ENCODE data around the gene RBM33. TPM values are rescaled to one million over a fixed set of nuclear protein-coding genes. Genes with fewer than 3 reads are reported as not detected.

Gene RBM33
- total RNA-seq, 3 donors from 2014 or later: 63.3 to 70.5 (median 66.4) TPM

DNA sequence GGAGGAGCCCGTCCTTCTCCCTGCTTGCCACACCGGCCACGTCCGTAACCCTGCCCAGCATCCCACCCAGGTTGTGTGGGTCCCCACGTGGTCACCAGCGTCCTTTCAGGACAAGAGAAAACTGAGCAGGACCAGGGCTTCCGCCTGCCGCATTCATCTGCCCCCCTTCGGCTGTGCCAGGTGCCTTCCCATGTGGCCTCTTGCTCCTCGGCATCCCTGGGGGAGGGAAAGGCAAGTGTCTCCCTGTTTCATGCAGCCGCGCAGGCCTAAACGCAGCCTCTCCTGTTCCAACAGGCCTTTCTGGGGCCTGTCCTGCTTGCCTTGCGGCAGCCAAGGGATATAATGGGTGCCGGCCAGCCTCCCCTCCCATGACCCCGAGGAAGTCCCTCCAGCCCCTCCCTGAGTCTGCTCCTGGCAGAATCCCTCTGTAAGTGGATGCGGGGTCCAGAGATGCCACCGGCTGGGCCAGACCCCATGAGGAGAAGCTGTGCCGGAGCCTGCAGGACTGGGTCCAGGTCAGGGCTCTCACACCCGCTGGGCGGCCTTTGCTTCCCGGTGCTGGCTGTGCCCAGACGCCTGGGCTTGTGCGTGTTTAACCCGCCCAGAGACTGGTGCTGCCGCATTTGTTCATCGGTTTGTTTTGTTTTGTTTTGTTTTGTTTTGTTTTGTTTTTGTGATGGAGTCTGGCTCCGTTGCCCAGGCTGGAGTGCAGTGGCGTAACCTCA lies 144.7 kb downstream of the RBM33 start:
- ATAC-seq (no peak), DNase-seq (no peak)
- H3K4me3 Mint-ChIP-seq: no peak overlapping the region
- H3K4me1 Mint-ChIP-seq (ENCODE audit: low read depth): peaks cover 11% of the 10 kb centered on the region
- H3K36me3 Mint-ChIP-seq (ENCODE audit: insufficient read depth): peaks cover 5% of the 10 kb centered on the region
- peaks cover 11% of the 10 kb centered on the region for H3K27me3 Mint-ChIP-seq (ENCODE audit: low read depth)
- H3K9me3 Mint-ChIP-seq: no peaks in the 10 kb centered on the region

DNA sequence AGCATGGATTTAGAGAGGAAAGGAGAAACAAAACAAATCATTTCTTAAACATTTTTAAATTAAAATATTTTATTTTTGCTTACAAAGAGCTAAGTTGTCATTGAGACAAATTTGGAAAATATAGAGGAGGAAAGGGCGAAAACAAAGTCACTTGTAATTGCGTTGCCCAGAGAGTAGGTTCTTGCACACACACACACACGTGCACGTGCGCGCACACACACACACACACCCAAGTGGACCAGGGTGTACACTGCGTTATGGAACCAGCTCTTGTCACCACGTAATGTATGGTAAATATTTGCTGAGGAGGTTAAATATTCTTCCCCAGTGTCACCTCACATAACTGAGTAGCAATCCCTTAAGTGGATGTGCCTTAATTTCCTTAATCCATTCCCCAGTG lies 146.2 kb downstream of the RBM33 start:
- peaks cover 2% of the 10 kb centered on the region for H3K36me3 Mint-ChIP-seq (ENCODE audit: insufficient read depth)
- H3K9me3 Mint-ChIP-seq: no peaks in the 10 kb centered on the region

DNA sequence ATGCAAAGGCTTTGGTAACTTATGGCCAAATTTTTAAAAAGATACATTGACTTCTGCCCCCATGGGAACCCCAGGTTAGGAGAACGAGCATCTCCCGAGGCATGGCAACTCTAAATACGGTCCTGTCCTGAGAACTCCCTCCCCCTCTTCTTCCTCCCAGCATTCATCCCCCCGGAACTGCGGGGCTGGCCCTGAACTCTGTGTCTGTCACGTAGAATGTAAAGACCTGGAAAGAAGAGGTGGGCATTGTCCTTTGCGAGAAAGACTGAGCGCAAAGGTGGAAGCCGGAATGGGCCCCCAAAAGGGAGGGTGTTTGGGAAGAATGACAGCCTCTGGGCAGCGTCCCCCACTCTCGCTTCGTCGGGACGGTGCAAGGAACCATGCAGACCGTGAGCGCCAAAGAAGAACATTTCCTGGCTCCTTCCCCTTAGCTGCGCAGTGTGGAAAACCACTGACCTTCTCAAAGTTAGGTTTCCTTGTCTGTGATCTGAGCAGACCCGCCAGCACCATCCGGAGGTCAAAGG lies 146.8 kb downstream of the RBM33 start:
- peaks cover 5% of the 10 kb centered on the region for H3K4me1 Mint-ChIP-seq (ENCODE audit: low read depth)
- H3K9me3 Mint-ChIP-seq: no peaks in the 10 kb centered on the region
- H3K36me3 Mint-ChIP-seq (ENCODE audit: insufficient read depth): no peaks in the 10 kb centered on the region
- DNase-seq (no peak), ATAC-seq (no peak)
- H3K4me3 Mint-ChIP-seq: no peak overlapping the region
- H3K27me3 Mint-ChIP-seq (ENCODE audit: low read depth): peaks cover 10% of the 10 kb centered on the region

More for the DNA sequence above, 146.2 kb downstream of the RBM33 start:
- Mint-ChIP-seq H3K4me3 (no peak overlapping the region), H3K27me3 (ENCODE audit: low read depth) (peaks cover 11% of the 10 kb centered on the region), H3K4me1 (ENCODE audit: low read depth) (peaks cover 11% of the 10 kb centered on the region)
- no peak for ATAC-seq
- no peak for DNase-seq

DNA sequence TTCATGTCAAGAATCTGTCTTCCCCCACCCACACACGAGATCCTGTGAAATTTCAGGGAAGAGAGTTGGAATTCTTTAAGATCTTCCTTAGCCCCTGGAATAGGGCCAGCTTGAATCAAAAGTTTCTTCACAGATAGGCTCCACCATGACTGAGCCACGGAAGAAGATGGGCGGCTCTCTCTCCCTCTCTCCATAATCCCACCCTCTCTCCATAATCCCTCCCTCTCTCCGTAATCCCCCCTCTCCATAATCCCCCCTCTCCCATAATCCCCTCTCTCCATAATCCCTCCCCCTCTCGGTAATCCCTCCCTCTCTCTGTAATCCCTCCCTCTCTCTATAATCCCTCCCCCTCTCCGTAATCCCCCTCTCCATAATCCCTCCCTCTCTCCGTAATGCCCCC lies 147.4 kb downstream of the RBM33 start:
- DNase-seq (no peak), ATAC-seq (no peak)
- no peaks in the 10 kb centered on the region for H3K36me3 Mint-ChIP-seq (ENCODE audit: insufficient read depth)
- H3K4me3 Mint-ChIP-seq: no peak overlapping the region
- H3K4me1 Mint-ChIP-seq (ENCODE audit: low read depth): peaks cover 4% of the 10 kb centered on the region
- peaks cover 13% of the 10 kb centered on the region for H3K27me3 Mint-ChIP-seq (ENCODE audit: low read depth)
- no peaks in the 10 kb centered on the region for H3K9me3 Mint-ChIP-seq

DNA sequence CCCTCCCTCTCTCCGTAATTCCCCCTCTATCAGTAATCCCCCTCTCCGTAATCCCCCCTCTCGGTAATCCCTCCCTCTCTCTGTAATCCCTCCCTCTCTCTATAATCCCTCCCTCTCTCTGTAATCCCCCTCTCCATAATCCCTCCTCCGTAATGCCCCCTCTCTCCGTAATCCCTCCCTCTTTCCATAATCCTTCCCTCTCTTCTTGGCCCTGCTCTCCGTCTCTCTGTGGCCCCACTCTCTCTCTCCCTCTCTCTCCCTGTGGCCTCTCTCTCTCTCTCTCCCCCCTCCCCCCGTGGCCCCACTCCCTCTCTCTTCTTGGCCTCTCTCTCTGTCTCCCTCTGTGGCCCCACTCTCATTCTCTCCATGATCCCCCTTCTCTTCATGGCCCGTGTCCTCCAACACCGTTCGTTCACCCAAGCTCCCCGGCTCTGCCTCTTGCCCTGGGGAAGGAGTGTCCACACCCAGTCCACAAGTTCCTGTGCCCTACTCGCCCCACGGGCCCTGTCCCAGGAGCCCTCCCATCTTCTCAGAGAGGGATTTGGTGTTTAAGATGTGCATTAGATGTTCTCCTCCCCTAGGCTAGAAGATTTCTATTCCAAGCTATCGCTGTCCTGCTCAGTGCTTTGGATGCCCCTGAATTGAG lies 148.0 kb downstream of the RBM33 start:
- no peak for DNase-seq

DNA sequence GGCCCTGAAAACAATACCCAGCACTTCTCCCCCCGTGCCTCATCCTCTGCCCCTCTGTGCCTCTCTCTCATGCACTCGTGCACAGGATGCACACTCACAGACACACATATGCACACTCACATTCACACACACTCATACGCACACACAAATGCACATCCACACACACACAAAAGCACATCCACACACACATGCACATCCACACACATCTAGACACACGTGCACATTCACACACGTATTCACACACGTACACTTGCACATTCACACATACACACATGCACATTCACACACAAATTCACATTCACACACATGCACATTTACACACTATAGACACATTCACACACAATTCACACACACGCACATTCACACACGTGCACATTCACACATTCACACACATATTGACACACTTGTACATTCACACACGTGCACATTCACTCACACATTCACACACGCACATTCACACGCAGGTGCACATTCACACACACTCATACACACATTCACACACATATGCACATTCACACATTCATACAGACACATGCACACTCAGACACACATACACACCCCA lies 148.6 kb downstream of the RBM33 start:
- Mint-ChIP-seq H3K9me3 (no peaks in the 10 kb centered on the region), H3K36me3 (ENCODE audit: insufficient read depth) (no peaks in the 10 kb centered on the region), H3K27me3 (ENCODE audit: low read depth) (peaks cover 12% of the 10 kb centered on the region), H3K4me3 (no peak overlapping the region), H3K4me1 (ENCODE audit: low read depth) (no peaks in the 10 kb centered on the region)
- ATAC-seq: no peak
- no peak for DNase-seq

More for the DNA sequence above, 148.0 kb downstream of the RBM33 start:
- no peak for ATAC-seq
- no peak overlapping the region for H3K4me3 Mint-ChIP-seq
- H3K9me3 Mint-ChIP-seq: no peaks in the 10 kb centered on the region
- H3K36me3 Mint-ChIP-seq (ENCODE audit: insufficient read depth): no peaks in the 10 kb centered on the region
- H3K27me3 Mint-ChIP-seq (ENCODE audit: low read depth): peaks cover 13% of the 10 kb centered on the region
- peaks cover 4% of the 10 kb centered on the region for H3K4me1 Mint-ChIP-seq (ENCODE audit: low read depth)

DNA sequence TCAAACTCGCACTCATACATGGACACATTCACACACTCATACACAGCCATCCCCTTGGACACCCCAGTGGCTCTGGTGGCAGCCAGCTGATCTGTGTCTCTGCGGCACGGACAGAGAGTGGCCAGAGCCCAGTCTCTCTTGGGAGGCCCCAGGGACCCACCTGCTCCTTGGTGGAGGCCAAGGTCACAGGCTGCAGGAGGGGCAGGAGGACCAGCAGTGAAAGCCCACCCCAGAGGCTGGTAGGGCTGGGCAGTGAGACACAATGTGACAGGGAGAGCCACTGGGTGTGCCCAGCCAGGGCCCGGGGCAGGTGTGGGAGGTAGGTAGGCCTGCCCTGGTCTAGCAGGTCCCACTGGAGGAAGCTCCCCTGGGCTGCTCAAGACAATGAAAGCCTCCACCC lies 149.3 kb downstream of the RBM33 start:
- Mint-ChIP-seq H3K27me3 (ENCODE audit: low read depth) (peaks cover 19% of the 10 kb centered on the region), H3K4me1 (ENCODE audit: low read depth) (no peaks in the 10 kb centered on the region), H3K9me3 (no peaks in the 10 kb centered on the region), H3K36me3 (ENCODE audit: insufficient read depth) (no peaks in the 10 kb centered on the region), H3K4me3 (no peak overlapping the region)
- ATAC-seq: no peak
- DNase-seq: no peak

DNA sequence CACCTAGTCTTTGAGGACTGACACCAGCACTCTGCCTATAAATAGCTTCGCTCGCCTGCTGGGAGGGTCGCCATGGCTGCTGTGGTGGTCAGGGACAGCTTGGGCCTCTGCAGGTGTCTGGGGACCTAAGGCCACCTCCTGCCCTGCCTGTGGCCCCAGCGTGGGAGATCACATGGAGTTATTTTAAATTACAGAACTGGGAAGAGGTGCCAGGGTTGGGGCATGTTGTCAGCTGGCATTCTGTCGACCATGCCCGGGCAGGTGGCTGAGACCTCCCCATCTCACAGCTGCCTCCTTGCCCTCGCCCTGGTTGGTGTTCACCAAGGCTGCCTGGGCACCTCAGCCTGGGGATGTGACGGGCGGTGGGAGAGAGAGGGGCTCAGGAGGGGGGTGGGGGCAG lies 149.7 kb downstream of the RBM33 start:
- H3K4me1 Mint-ChIP-seq (ENCODE audit: low read depth): no peaks in the 10 kb centered on the region
- H3K9me3 Mint-ChIP-seq: no peaks in the 10 kb centered on the region
- peaks cover 23% of the 10 kb centered on the region for H3K27me3 Mint-ChIP-seq (ENCODE audit: low read depth)
- H3K36me3 Mint-ChIP-seq (ENCODE audit: insufficient read depth): no peaks in the 10 kb centered on the region
- H3K4me3 Mint-ChIP-seq: no peak overlapping the region
- DNase-seq: no peak
- no peak for ATAC-seq

DNA sequence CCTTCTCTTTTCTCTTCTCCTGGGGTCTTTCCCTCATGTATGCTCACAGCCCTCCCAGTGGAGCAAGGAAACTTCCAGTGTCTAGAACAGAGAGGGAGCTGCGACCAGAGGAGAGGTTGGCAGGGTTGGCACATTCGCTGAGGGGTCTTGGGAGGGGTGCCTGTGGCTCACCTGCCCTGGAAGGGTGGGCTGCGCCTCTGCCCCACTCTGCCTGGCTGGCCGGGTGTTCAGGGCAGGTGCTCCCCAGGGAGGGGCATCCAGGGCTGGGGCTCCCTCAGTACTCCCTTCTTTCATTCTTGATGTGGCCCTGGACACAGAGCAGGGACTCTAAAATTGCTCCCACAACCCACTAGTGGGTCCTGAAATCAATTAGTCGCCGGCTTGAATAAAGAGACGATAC lies 150.9 kb downstream of the RBM33 start:
- no peak for DNase-seq
- no peaks in the 10 kb centered on the region for H3K9me3 Mint-ChIP-seq
- no peaks in the 10 kb centered on the region for H3K4me1 Mint-ChIP-seq (ENCODE audit: low read depth)
- peaks cover 35% of the 10 kb centered on the region for H3K27me3 Mint-ChIP-seq (ENCODE audit: low read depth)
- no peak overlapping the region for H3K4me3 Mint-ChIP-seq
- no peaks in the 10 kb centered on the region for H3K36me3 Mint-ChIP-seq (ENCODE audit: insufficient read depth)
- no peak for ATAC-seq

DNA sequence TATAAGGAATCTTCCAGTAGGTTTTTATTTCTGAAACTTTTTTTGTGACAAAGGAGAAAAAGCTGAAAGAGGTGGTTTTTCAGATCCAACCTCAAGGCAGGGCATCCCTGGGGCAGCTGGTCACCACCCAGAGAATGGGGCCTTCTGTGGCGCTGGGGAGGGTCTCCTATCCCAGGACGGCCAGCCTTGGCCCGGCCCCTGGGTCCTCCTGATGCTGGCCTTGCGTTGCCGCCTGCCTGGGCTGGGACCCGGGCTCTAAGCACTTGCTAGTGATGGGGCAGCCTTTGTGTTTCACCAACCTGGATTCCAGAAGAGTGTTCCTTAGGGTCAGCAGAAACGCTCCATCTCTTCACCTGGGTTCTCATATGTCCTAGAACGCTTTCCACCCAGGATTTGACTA lies 151.5 kb downstream of the RBM33 start:
- no peak overlapping the region for H3K4me3 Mint-ChIP-seq
- H3K4me1 Mint-ChIP-seq (ENCODE audit: low read depth): no peaks in the 10 kb centered on the region
- no peak for DNase-seq
- no peaks in the 10 kb centered on the region for H3K9me3 Mint-ChIP-seq
- H3K36me3 Mint-ChIP-seq (ENCODE audit: insufficient read depth): no peaks in the 10 kb centered on the region
- peaks cover 41% of the 10 kb centered on the region for H3K27me3 Mint-ChIP-seq (ENCODE audit: low read depth)
- ATAC-seq: no peak

DNA sequence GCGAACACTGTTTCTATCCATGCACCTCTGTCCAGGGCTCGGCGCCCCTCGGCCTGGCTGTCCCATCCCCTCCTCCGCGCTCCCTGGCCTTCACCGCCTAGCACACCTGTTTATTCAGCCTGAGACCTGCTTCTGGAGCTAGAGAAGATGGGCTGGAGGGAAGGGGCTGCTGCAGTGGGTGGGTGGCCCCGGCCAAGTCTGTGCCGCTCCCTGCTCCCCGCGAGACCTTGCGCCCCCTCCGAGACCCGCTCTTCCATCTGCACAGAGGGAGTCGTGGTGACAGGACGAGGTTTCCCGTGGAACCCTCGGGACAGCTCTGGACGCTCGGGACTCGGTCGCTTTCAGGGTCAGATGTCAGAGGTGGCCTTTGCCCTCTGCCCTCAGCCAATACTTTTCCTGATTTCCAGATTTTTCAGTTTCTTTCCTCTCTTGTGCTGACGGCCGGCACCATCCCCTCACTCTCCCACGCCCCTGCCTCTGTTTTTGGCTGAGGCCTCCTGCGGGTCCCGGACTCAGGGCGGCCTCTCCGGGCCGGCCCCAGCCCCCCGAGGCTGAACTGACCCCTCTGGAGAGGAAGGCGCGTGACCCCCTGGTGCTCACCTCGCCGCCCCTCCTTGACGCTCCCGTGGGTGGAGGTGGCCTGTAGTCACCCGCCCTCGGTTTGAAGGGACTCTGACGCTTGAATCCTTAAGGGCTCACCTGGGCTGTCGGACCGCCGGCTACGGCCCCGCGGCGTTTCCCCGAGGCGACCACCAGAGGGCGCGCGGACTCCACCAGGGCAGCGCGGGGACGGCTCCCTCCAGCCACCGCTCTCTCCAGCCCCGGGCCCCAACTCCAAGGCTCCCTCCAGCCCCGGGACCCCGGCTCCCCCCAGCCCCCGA lies 152.2 kb downstream of the RBM33 start:
- Mint-ChIP-seq H3K36me3 (ENCODE audit: insufficient read depth) (no peaks in the 10 kb centered on the region), H3K27me3 (ENCODE audit: low read depth) (peaks cover 47% of the 10 kb centered on the region), H3K4me3 (no peak overlapping the region), H3K9me3 (no peaks in the 10 kb centered on the region), H3K4me1 (ENCODE audit: low read depth) (no peaks in the 10 kb centered on the region)
- ATAC-seq (peak; percentile 82 to 83), DNase-seq (peak; percentile 66)

DNA sequence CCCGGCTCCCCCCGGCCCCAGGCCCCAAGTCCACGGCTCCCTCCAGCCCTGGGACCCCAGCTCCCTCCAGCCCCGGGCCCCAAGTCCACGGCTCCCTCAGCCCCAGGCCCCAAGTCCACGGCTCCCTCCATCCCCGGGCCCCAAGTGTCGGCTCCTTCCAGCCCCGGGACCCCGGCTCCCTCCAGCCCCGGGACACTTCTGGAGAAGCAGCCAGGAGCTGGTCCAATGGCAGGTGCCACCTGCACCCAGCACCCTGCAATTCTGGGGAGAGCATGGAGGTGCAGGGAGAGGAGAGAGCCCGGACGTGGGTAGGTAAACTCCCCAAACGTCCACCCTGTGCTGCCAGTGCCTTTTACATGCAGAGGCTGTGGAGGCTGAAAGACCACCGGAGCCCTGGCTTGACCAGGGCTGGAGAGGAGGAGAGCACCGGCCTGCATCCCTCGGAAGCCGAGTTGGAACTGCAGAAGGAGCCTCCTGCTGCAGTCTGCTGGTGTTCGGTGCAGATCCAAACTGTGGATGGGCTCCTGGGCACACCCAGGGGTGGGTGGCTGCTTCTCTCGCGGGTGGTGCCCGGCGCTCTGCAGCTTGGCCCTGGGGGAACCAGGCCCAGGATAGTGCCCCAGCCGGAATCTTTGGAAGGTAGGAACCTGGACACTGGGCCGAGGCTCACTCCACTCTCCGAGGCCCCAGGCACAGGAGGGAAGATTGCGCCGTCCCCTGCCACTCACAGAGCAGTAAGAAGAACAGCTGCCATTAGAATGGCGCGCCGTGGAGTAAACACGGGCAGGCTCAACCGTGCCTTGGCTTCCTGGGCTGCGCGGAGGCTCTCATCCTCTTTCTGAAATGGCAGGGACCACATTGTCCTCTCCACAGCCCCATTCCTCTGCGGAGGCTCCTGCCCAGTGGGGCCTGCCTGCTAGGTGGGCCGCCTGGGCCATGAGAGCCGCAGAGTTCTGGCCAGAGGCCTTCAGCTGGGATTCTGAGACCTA lies 153.1 kb downstream of the RBM33 start:
- Mint-ChIP-seq H3K4me3 (no peak overlapping the region), H3K36me3 (ENCODE audit: insufficient read depth) (no peaks in the 10 kb centered on the region), H3K9me3 (no peaks in the 10 kb centered on the region), H3K27me3 (ENCODE audit: low read depth) (peaks cover 52% of the 10 kb centered on the region), H3K4me1 (ENCODE audit: low read depth) (peaks cover 2% of the 10 kb centered on the region)
- ATAC-seq: peak; percentile 19 to 38
- DNase-seq: no peak

DNA sequence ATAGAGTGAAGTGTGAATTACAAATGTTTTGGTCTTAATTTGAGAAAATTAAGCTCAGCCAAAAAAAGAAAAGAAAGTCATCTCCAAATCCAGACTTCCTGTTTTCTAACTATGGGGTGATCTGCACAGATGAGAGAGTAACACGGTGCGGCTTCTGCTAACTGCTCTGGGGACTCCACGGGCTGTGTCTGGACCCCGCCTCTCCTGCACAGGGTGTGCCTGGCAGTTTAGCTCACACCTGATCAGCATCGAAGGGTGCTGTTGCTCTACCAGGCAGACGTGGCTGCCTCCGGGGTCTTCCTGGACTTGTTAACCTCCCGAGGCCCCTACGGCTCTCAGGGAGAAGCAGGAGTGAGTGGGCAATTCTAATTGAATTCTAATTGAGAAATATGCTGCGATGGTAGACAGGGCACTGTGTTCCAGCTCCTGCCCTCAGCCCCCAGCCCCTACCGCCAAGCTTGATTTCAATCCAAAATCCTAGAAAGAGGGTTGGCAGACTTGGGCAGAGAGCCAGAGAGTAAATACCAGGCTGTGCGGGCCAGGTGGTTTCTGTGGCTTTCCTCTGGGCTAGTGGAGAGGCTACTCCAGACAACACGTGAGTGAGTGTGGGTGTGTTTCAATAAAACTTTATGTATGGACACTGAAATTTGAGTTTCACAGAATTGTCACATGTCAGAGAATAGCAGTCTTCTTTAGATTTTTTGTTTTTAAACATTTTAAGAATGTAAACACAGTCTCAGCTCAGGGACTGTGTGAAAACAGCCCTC lies 154.4 kb downstream of the RBM33 start:
- peaks cover 57% of the 10 kb centered on the region for H3K27me3 Mint-ChIP-seq (ENCODE audit: low read depth)

More for the DNA sequence above, 154.4 kb downstream of the RBM33 start:
- no peak for DNase-seq
- Mint-ChIP-seq H3K36me3 (ENCODE audit: insufficient read depth) (no peaks in the 10 kb centered on the region), H3K4me3 (no peak overlapping the region), H3K9me3 (no peaks in the 10 kb centered on the region), H3K4me1 (ENCODE audit: low read depth) (peaks cover 5% of the 10 kb centered on the region)
- ATAC-seq: no peak

All from activated T-cell treated with anti-CD3 and anti-CD28 coated beads, Interleukin-2, amount 50 U/mL, for 4 hours (primary cell).